ENCODE results near the gene OXLD1. TPM values are rescaled to one million over a fixed set of nuclear protein-coding genes. Genes with fewer than 3 reads are reported as not detected.

Gene OXLD1
- total RNA-seq, 2 experiments from 2014 or later: 29.4 to 45.3 TPM

- peaks cover 24% of the 10 kb centered on the region for H3K4me1 Mint-ChIP-seq
- H3K36me3 Mint-ChIP-seq (ENCODE audit: low read depth): peaks cover 53% of the 10 kb centered on the region
- ChIA-PET POLR2A (interaction anchor here (1.4 to 2.8 kb wide), 3 partner anchors 11 to 36 kb away, joined by 6 to 24 read pairs (median 10); partner anchors contain the start of genes ARL16, HGS and SLC25A10), CTCF (no interaction called here)
- H3K9me3 Mint-ChIP-seq (ENCODE audit: low read depth): no peaks in the 10 kb centered on the region
- ATAC-seq (peak; percentile 30), DNase-seq (peak; percentile 48)
- no peaks in the 10 kb centered on the region for H3K27me3 Mint-ChIP-seq
- peak overlapping the region; percentile 86 for H3K4me3 Mint-ChIP-seq
- intact Hi-C loops (cut with DNase I, micrococcal nuclease): loop anchor here (2.0 to 5.0 kb wide), 3 partner anchors 34 to 189 kb away; partner anchors contain the start of genes ALYREF (in 1 of the 2), ANAPC11 (in 1 of the 2), CCDC137 (in 1 of the 2) and NPLOC4 (in 1 of the 2)
- peak overlapping the region; percentile 97 for H3K27ac Mint-ChIP-seq
Observed at GRCh38 chr17:81701288-81702071, 35.1 kb upstream of the OXLD1 start.

- intact Hi-C loops (cut with DNase I, micrococcal nuclease): loop anchor here in 1 of 2 experiments (5.0 kb wide), 1 partner anchor 33 kb away; the partner anchor contains the start of genes CCDC137 and OXLD1
- H3K36me3 Mint-ChIP-seq (ENCODE audit: low read depth): peaks cover 46% of the 10 kb centered on the region
- H3K27me3 Mint-ChIP-seq: no peaks in the 10 kb centered on the region
- DNase-seq (no peak), ATAC-seq (no peak)
- H3K27ac Mint-ChIP-seq: peak overlapping the region; percentile 29
- H3K4me1 Mint-ChIP-seq: peaks cover 20% of the 10 kb centered on the region
- CTCF ChIA-PET: interaction anchor here (0.6 kb wide), 1 partner anchor 1145 kb away, joined by 4 read pairs; no protein-coding TSS in a partner anchor
- H3K9me3 Mint-ChIP-seq (ENCODE audit: low read depth): no peaks in the 10 kb centered on the region
- POLR2A ChIA-PET: interaction anchor here (0.7 to 2.8 kb wide), 2 partner anchors 17 to 79 kb away, joined by 4 to 24 read pairs; partner anchors contain the start of genes ARL16 and HGS
- H3K4me3 Mint-ChIP-seq: peak overlapping the region; percentile 86
Observed at GRCh38 chr17:81700353-81701287, 34.2 kb upstream of the OXLD1 start.

- Mint-ChIP-seq H3K27ac (no peak overlapping the region), H3K4me3 (no peak overlapping the region), H3K36me3 (ENCODE audit: low read depth) (peaks cover 31% of the 10 kb centered on the region), H3K9me3 (ENCODE audit: low read depth) (no peaks in the 10 kb centered on the region), H3K27me3 (no peaks in the 10 kb centered on the region), H3K4me1 (peaks cover 13% of the 10 kb centered on the region)
- DNase-seq (no peak), ATAC-seq (no peak)
- POLR2A ChIA-PET: no interaction called here
- intact Hi-C loops (cut with DNase I, micrococcal nuclease): no loop called here
- CTCF ChIA-PET: interaction anchor here (0.5 kb wide), 1 partner anchor 18 kb away, joined by 4 read pairs; no protein-coding TSS in a partner anchor
Observed at GRCh38 chr17:81697261-81698044, 31.0 kb upstream of the OXLD1 start.

- ATAC-seq: no peak
- Mint-ChIP-seq H3K9me3 (ENCODE audit: low read depth) (no peaks in the 10 kb centered on the region), H3K36me3 (ENCODE audit: low read depth) (peaks cover 26% of the 10 kb centered on the region), H3K27ac (no peak overlapping the region), H3K27me3 (no peaks in the 10 kb centered on the region), H3K4me1 (peaks cover 7% of the 10 kb centered on the region), H3K4me3 (no peak overlapping the region)
- DNase-seq: no peak
- intact Hi-C loops (cut with DNase I, micrococcal nuclease): no loop called here
- POLR2A ChIA-PET: interaction anchor here (0.7 kb wide), 1 partner anchor 10 kb away, joined by 3 read pairs; no protein-coding TSS in a partner anchor
- CTCF ChIA-PET: no interaction called here
Observed at GRCh38 chr17:81696218-81696941, 30.0 kb upstream of the OXLD1 start.

GRCh38 chr17:81695801-81696200, 29.4 kb upstream of the OXLD1 start:
- intact Hi-C loops (cut with DNase I, micrococcal nuclease): no loop called here
- ATAC-seq (no peak), DNase-seq (no peak)
- Mint-ChIP-seq H3K36me3 (ENCODE audit: low read depth) (peaks cover 26% of the 10 kb centered on the region), H3K27ac (no peak overlapping the region), H3K9me3 (ENCODE audit: low read depth) (no peaks in the 10 kb centered on the region), H3K4me3 (no peak overlapping the region), H3K27me3 (no peaks in the 10 kb centered on the region), H3K4me1 (peaks cover 3% of the 10 kb centered on the region)
- ChIA-PET POLR2A (interaction anchor here (0.7 kb wide), 1 partner anchor 11 kb away, joined by 3 read pairs; no protein-coding TSS in a partner anchor), CTCF (no interaction called here)

GRCh38 chr17:81695211-81695610, 28.8 kb upstream of the OXLD1 start:
- Mint-ChIP-seq H3K36me3 (ENCODE audit: low read depth) (peaks cover 24% of the 10 kb centered on the region), H3K9me3 (ENCODE audit: low read depth) (no peaks in the 10 kb centered on the region), H3K4me1 (no peaks in the 10 kb centered on the region), H3K27me3 (no peaks in the 10 kb centered on the region), H3K27ac (no peak overlapping the region), H3K4me3 (no peak overlapping the region)
- POLR2A ChIA-PET: no interaction called here
- DNase-seq (no peak), ATAC-seq (no peak)
- intact Hi-C loops (cut with DNase I, micrococcal nuclease): no loop called here
- CTCF ChIA-PET: no interaction called here

- CTCF ChIA-PET: no interaction called here
- Mint-ChIP-seq H3K27ac (no peak overlapping the region), H3K4me3 (no peak overlapping the region), H3K27me3 (no peaks in the 10 kb centered on the region), H3K4me1 (no peaks in the 10 kb centered on the region), H3K9me3 (ENCODE audit: low read depth) (no peaks in the 10 kb centered on the region), H3K36me3 (ENCODE audit: low read depth) (peaks cover 28% of the 10 kb centered on the region)
- POLR2A ChIA-PET: no interaction called here
- DNase-seq (no peak), ATAC-seq (no peak)
- intact Hi-C loops (cut with DNase I, micrococcal nuclease): no loop called here
Observed at GRCh38 chr17:81694810-81695209, 28.4 kb upstream of the OXLD1 start.

- ATAC-seq: no peak
- Mint-ChIP-seq H3K27ac (no peak overlapping the region), H3K9me3 (ENCODE audit: low read depth) (no peaks in the 10 kb centered on the region), H3K27me3 (no peaks in the 10 kb centered on the region), H3K4me1 (peaks cover under 1% of the 10 kb centered on the region), H3K36me3 (ENCODE audit: low read depth) (peaks cover 38% of the 10 kb centered on the region), H3K4me3 (no peak overlapping the region)
- no peak for DNase-seq
- intact Hi-C loops (cut with DNase I, micrococcal nuclease): no loop called here
- CTCF ChIA-PET: interaction anchor here (0.6 kb wide), 1 partner anchor 10 kb away, joined by 3 read pairs; the partner anchor contains the start of genes ARL16 and HGS
- POLR2A ChIA-PET: interaction anchor here (0.7 kb wide), 1 partner anchor 10 kb away, joined by 4 read pairs; the partner anchor contains the start of gene MRPL12
Observed at GRCh38 chr17:81693509-81694210, 27.3 kb upstream of the OXLD1 start.

- CTCF ChIA-PET: no interaction called here
- intact Hi-C loops (cut with DNase I, micrococcal nuclease): no loop called here
- Mint-ChIP-seq H3K27me3 (no peaks in the 10 kb centered on the region), H3K4me3 (no peak overlapping the region), H3K9me3 (ENCODE audit: low read depth) (no peaks in the 10 kb centered on the region), H3K27ac (no peak overlapping the region), H3K36me3 (ENCODE audit: low read depth) (peaks cover 39% of the 10 kb centered on the region), H3K4me1 (peaks cover 5% of the 10 kb centered on the region)
- ATAC-seq: no peak
- POLR2A ChIA-PET: no interaction called here
- DNase-seq: no peak
Observed at GRCh38 chr17:81691608-81692007, 25.2 kb upstream of the OXLD1 start.

GRCh38 chr17:81691196-81691595, 24.8 kb upstream of the OXLD1 start:
- intact Hi-C loops (cut with DNase I, micrococcal nuclease): no loop called here
- Mint-ChIP-seq H3K4me1 (peaks cover 7% of the 10 kb centered on the region), H3K36me3 (ENCODE audit: low read depth) (peaks cover 41% of the 10 kb centered on the region), H3K27me3 (no peaks in the 10 kb centered on the region), H3K27ac (no peak overlapping the region), H3K9me3 (ENCODE audit: low read depth) (no peaks in the 10 kb centered on the region), H3K4me3 (no peak overlapping the region)
- no peak for ATAC-seq
- POLR2A ChIA-PET: no interaction called here
- CTCF ChIA-PET: no interaction called here
- DNase-seq: no peak
